HTERT RPE-1 (cell line): Measurements from ENCODE around the gene LEF1.
"Not testable (repeated sequence)": the region's sequence is repeated elsewhere in the genome, so short reads cannot be mapped to it uniquely, and the experiment has no call there.

ENCODE experiments used
- in situ Hi-C: fragments of 300-500 bp; cut with MboI; formaldehyde crosslinking; loops from 4 replicates; pipeline ENCODE4 v1.14.3; 2020; ENCODE audit warnings: low sequenced_read_pairs

Gene LEF1

DNA sequence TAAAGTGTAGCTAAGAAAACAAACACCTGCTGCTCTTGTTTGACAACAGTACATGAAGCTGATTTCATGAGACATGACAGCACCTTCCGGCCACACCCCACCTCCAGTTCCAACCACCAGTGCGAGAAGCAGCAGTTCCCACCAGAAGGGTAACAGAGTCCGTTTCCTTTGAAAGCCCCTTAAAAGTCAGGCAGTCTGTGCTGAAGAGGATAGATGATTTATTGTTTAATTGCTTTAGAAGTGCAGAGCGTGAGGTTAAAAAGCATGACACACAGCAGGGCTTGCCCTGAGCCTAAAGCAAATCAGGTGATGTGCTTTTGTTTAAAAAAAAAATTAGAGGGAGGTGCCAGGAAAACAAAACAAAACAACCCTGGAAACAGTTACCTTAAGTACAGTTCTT is 96.4 kb downstream of the LEF1 start:
- in situ Hi-C loops: no loop called here

DNA sequence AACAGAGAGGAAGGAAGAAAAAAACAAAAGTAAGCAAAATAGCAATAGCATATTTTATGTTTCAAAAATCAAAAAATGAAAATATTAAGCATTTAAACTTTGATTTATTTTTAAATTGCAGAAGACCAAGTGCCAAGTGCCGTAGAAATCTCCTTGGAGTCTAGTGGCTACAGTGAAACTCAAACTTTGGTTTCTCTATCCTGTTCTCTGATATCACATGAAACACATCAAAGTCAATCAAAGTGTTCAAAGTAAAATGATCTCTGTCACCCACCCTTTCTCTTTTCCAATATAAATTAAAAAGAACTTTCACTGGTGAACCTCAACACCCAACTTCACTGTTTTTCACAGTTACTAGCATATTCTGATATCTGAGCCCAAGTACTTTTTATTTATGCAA is 98.0 kb downstream of the LEF1 start:
- in situ Hi-C loops: no loop called here

DNA sequence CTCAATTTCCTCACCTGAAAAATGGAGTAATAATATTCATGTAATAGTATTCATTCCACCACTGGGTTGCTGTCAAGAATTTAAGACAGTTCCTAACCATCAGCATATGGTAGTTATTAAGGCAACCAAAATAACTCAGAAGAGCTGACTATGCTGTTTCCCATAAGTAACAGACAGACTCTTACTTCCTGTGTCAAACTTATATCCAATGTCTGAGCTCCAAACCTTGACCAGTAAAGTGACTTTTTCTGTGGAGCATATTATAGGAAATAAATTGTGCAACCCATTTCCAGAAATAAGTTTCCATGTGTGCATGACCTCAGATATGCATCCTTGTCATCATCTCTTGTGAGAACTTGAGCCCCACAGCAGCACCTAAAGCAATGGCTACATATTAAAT is 100.3 kb downstream of the LEF1 start:
- in situ Hi-C loops: no loop called here

DNA sequence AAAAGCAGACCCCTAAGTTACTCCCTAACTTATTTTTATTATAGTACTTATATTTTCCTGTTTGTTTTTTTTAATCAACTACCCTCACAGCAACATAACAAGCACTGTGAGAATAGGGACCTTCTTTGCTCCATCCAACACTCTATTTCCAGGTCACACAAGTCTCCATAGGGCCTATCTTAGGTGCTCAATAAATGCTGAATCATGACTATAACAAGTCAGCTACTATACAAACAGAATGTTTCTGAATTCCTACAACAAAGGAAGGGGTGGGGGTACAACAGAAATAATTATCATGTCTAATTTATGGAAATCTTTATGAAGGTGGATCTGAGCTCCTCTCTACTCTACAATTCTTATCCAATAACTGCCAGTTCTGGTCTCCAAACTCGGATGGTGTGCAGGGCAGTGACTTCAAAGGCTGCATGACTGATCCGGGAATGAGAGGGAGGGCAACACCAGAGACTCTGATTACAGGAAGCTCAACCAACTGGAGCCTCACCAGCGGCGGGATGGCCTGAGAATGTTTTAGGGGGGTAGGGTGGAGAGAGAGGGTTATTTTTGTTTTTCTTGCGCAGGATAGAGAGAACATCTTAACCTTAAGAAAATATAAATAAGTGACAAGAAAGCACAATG is 107.9 kb downstream of the LEF1 start:
- in situ Hi-C loops: no loop called here

DNA sequence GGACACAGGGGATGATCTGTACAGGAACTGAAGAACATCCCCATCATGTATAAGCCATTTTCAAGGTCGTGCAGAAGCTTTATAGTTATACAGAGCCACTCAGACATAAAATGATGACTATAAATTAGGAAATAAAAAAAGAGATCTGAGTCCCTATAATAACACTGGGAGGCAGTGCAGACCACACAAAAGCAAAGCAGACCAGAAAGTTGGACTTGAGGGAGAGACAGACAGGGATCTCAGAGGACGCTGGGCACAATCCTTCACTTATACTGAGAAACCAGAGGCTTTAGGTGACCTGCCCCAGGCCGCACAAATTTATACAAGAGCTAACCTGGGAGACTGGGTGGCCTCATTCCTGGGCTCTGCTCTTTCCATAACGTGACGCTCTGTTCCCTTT is 108.6 kb downstream of the LEF1 start:
- in situ Hi-C loops: no loop called here

DNA sequence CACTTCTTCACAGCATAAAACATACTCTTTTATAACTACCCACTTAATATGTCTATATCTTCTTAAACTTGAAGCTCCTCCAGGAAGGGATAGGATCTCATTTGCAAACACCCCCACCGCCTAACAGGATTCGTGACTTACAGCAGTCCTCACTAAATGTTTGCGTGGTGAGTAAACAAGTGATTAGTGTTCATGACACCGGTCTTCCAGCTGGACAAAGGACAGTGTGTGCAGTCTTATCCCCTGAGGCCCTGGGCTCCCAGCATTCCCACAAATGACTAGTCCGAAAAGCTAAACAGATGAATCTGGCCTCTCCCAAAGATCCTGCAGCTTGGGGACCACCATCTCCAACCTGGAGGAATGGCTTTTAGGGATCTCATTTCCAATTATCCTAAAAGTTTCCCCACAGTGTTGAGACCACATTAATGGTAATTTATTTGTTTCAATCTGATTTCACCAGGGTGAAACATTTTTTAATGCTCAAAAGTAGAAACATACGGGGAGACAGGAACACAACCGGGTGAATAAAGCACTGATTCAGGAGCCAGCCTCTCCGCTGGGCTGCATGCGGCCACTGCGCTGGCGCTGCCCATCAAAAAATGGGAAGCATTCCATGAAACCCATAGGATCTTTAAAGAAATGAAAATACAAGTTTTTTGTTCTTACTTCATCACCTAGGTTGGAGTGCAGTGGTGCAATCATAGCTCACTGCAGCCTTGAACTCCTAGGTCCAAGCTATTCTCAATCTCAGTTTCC is 109.9 kb downstream of the LEF1 start:
- in situ Hi-C loops: no loop called here

DNA sequence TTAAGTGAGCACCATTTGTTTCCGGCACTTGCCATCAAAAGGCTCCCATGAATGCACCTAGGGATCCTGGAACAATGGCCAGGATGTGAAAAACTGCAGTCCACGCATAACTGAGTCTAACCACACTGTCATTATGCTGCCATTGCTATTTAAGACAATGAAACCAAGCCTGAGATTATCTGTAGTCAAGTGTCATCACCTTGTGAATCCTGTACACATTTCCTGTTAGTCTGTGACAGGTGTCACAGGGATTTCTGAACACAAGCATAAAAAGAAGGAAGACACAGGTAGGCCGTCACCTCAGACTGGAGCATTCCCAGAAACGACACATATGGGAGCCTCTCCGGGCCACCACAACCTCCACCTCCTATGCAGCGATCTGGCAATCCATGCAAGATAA is 112.3 kb downstream of the LEF1 start:
- in situ Hi-C loops: no loop called here

DNA sequence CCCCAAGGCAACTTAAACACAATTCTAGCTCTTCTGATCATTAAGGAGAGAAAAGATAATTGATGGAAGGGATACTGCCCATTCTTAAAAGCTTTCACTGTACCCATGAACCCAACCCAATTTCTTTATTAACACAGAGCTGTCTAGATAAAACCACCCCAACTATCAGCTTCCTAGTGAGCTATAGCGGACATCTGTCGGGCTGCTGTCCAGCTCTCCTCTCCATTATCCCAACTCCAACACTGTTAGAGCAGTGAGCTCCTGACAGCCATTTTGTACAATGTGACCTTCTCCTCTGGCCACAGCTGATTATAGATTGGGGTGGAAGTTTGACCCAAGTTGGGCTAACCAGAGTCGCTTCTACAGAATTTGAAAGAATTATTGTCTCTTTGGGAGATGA is 112.9 kb downstream of the LEF1 start:
- in situ Hi-C loops: no loop called here

DNA sequence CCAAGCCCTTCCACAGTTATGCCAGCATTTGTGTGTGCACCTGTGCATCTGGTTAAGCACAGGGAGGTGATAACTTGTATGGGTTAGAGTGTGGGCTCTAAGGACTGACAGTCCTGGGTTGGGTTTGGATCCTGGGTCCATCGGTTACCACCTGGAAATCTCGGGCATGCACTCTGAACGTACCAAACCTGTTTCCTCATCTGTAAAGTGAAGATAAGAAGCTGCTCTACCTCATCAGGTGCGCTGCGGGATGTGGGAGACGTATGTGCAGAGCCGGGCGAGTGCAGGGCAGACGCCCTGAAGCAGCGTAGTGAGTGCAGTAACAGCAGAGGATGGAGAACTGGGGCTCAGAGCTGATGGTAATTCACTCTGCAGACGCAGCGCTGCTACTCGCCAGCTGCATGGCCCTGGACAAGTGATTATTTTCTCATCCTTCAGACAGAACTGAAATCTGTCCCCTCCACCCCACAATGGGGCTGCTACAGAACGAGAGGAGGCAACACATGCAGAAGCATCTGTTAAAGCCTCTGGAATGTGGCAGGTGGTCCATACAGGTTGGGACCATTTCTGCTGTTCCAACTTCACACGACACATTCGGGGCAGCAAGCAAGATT is 114.6 kb downstream of the LEF1 start:
- in situ Hi-C loops: no loop called here

DNA sequence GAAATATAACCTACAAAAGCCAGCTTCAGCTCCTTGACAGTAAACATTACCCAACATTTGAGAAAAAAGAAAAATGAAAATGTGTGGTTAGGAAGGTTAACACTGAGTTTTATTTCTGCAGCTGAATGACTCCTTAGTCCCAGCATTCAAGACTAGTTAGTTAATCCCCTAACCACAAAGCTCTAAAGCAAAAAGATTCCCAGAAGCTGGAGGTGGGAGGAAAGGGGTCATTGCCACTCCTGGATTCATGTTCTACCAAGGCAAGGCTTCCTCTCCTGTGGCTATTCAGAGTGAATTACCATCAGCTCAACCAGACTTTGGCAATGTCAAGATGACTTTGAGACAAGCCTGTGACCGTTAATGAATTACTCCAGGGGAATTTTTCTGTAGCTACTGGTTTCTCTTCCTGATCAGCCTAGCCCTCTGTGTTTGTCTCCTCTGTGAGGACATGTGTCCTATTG is 115.5 kb downstream of the LEF1 start:
- in situ Hi-C loops: no loop called here

DNA sequence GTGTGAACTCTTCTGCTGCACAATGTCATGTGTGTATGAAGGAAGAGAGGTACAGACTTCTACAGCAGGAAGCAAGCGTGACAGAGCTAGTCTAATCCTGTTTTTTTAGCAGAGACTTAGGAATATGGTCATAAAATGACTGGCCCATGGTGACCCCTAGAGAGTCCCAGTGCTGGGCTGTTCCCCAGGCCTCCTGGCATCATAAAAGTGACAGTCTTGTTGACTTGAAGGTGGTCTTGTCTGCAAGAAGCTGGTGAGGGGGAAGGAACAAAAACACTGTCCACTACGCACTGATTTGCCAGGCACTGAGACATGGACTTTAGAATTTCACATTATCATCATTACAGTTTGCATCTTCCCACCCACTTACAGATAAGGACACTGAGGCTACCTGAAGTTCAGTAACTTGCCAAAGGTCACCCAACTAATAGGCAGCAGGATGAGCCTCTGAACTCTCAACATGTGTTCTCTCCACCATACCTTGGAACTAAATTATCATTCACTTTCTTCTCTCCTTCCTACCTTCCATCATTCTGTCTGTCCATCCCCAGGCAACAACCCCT is 116.1 kb downstream of the LEF1 start:
- in situ Hi-C loops: no loop called here

DNA sequence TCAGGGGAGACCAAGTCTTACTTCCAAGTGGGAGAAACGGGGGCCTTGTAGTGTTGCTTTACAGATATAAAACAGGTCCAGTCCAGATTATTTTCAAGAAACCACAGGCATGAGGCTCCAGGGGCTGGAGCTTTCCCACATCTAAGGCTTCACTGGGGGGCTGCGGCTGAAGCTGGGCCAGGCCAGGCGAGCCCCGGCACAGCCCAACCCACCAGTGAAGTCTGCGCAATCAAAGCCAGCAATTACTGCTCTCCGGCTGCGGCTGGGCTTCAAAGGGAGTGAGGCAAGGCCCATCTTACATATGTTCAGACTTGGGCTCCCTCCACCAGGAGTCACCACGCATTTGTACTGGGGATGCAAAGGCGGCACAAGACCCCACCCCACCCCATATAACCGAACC is 117.4 kb downstream of the LEF1 start:
- in situ Hi-C loops: no loop called here

DNA sequence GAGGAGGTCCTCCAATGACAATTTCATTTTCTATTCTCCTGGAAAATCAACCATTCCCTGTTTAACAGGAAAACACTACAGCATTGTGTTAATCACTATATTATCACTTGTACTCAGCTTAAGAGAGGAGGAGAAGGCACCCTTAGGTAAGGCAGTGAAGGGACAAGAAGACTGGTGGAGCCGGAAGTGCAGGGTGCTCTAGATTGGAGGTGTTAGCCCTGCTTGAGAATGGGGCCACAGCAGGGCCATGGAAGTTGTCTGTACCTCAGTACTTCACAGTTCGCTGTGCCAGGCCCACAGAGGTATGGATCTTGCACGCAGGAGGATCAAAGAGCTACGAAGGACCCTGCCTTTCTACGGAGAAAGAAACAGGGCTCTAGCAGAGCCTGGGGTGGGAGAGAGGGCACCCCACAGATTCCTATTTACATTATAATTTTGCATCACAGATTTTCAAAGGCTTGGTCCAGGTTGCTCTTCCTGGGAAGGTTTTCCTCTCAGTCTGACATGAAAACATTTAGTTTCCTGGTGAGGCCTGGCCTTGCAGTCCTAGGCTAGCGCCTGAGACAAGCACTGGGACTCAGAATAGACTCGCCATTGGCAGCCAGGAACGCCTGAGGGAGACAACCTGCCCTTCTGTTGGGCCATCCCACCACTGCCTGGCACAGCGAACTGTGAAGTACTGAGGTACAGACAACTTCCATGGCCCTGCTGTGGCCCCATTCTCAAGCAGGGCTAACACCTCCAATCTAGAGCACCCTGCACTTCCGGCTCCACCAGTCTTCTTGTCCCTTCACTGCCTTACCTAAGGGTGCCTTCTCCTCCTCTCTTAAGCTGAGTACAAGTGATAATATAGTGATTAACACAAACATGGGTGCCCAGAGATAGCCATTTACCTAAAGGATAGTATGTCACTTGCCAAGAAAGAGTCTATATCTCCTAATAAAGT is 118.3 kb downstream of the LEF1 start:
- in situ Hi-C loops: not testable (repeated sequence)

DNA sequence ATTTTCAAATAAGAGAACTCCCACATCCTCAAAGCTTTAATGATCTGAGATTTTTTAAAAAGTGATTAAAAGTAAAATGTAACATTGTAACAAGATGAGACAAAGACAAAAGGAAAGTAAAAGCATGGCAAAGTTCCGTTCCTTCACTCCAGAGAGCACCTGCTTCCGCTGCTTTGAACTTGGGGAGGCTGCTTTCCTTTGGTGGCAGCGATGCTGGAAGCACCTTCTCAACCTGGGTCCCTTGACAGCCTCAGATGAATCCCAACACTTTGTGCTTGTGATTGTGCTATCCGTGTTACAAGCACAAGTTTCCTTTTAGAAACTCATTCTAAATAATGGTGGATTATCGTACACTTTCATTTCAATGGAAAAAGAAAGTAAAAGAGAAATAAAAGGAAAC is 119.3 kb downstream of the LEF1 start:
- in situ Hi-C loops: no loop called here

DNA sequence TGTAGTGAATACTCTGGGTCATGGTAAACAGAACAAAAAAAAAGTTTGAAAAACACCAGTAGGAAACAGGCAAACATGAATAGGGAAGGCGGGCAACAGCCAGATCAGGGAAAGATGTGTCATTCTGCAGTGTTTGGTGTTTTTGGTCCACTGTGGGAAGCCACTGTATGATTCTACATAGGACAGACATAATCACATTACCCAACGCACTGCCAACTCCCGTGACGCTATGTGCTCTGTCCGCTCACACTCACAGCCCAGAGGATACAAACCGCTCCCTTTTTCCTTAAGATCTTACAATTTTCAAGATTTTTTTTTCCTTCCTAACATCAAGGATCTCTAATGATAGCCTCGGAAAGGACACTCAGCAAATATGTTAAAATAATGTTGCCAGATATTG is 119.7 kb downstream of the LEF1 start:
- in situ Hi-C loops: no loop called here

DNA sequence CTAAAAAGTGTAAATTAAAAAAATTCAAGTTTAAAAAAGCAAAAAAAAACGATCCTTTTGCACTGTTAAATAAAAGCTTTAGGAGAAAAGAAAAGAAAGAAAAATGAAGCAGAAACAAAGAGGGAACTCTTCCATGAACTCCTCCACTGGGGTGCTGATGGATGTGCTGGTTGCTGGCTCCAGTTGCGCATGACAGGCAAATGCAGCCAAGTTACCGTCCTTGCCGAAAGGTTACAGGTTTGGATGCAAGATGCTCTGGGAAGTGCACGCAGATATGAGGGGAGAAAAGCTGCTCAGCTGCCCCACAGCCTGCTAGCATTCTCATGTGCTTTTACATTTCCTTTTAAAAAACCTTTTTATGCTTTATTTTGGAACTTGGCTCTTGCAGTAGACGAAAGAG is 120.6 kb downstream of the LEF1 start:
- in situ Hi-C loops: no loop called here

DNA sequence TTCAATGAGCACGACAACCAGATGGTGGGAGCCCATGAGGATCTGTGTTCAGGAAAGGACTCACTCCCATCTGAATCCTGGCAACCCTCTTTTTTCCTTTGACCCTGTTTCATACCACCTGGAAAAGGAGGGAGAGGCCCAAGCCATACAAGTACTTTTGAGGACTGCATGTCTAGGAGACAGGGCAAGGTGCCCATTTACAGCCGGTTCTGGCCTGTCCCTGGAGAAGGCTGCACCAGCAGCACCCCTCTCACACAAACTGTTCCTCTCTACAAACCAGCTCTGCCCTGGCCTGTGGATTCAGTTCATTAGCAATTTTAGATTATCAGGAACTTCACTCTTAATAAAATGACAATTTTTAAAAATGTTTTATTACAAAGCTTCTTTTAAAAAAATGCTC is 121.5 kb downstream of the LEF1 start:
- in situ Hi-C loops: no loop called here

DNA sequence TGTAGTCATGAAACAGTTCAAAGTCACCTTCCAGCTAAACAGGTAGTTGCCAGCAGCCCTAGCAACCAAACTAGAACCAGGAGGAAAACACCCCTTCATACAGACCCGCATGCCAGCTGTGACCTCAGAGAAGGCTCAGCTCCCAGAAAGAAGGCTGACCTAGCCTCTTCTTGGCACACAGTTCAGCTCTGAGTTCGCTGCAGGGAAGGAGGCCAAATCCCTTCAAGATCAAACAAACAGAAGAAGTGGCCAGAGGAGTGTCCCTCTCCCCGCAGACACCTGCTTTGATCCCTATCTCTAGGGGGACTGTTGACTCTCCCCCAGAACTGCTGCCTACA is 123.1 kb downstream of the LEF1 start:
- in situ Hi-C loops: no loop called here

DNA sequence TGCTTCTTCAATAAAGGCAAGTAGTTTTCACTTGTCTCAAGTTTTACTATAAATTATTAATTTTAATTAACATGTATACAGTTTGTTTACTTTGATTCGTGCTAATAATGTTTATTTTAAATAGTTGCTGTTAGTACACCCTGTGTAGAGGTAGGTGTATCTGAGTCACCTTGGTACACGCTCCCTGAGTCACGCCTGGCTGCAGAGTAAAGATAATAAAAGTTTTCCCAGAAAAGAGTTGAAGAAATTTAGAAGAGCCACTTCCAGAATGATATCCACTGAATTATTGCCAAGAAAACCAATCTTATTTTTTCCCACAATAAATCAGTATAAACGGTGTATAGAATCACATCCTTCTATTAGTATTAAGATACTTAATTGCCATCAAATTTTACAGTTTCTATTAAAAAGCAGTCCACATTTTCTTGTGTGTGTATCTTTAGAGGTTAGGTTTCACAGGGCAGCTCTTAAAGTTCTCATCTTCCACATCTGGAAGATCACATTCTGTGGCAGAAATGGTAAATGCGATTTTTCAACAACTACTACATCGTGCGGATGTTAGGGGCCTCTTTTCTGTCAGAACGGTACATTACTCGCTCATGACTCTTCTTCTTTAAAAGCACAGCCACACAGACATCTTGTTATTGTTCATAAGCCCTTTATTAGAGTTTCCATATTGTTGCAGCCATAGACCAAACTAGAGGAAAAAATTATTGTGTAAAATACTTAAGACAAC is 123.6 kb downstream of the LEF1 start:
- in situ Hi-C loops: no loop called here

DNA sequence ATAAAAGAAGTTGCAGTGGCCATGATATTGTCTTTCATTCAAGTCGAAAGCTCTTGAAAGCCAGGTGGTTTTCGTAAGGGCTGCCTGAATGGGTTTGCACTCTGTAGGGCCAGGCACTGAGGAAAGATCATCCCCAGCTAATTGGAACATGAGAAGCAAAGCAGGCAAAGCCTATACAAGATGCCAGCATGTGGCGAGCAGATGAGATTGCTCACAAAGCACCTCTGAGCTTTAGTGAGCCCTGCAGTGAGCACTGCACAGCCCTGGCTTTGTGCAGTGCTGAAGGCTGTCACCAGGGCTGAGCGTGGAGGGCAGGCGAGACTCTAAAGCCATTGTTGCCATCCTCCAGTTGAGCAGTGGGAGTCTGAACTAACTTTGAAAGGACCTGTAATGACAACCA is 125.2 kb downstream of the LEF1 start:
- in situ Hi-C loops: no loop called here
